K562 (cell line): ENCODE results near the gene TMEM38B. TPM values are rescaled to one million over a fixed set of nuclear protein-coding genes. Genes with fewer than 3 reads are reported as not detected.
A peak's percentile ranks its signal among the peaks of the same experiment; 100 is the strongest.

Experiments
- BCL6 ChIP-seq: fragments of 250-450 bp; sonication (Bioruptor Pico); IDR thresholded peaks from 2 replicates; pipeline ENCODE4 v1.4.0; 2020
- BRD4 ChIP-seq: fragments of 200-600 bp; sonication (generic); IDR thresholded peaks from 2 replicates; pipeline ENCODE4 v1.6.1; 2017; ENCODE audit warnings: inconsistent platforms
- BRD9 ChIP-seq: fragments of 450-650 bp; IDR thresholded peaks from 2 replicates; pipeline ENCODE4 v1.6.1; 2018; ENCODE audit warnings: low read depth; ENCODE audit not compliant: partially characterized antibody
- ETV6 ChIP-seq, 3 experiments: fragments of 150-350 bp in 1 of 3; sonication (generic) in 1 of 3; formaldehyde crosslinking in 1 of 3; IDR thresholded peaks; 2 replicates each; pipeline versions ENCODE4 v1.6.1 to v1.8.0; 2014 to 2022; ENCODE audit warnings: borderline replicate concordance in 2 of 3, low read depth in 2 of 3, antibody characterized with exemption in 1 of 3, low read length in 1 of 3, mild to moderate bottlenecking in 1 of 3, missing genetic modification reagents in 1 of 3
- HDAC2 ChIP-seq: fragments of 450-650 bp; IDR thresholded peaks from 2 replicates; pipeline ENCODE4 v1.6.1; 2016; ENCODE audit warnings: mild to moderate bottlenecking
- HDAC6 ChIP-seq: IDR thresholded peaks from 2 replicates; pipeline ENCODE4 v1.6.1; 2012; ENCODE audit warnings: low read depth, mild to moderate bottlenecking, control low read depth, inconsistent platforms, low read length, moderate library complexity
- IFI16 ChIP-seq: fragments of 250-450 bp; sonication (Bioruptor Pico); IDR thresholded peaks from 2 replicates; pipeline ENCODE4 v2.1.2; 2022; ENCODE audit warnings: mild to moderate bottlenecking, inconsistent platforms
- NCOA6 ChIP-seq: fragments of 450-650 bp; IDR thresholded peaks from 2 replicates; pipeline ENCODE4 v1.6.1; 2017; ENCODE audit warnings: mild to moderate bottlenecking
- RB1 ChIP-seq: fragments of 450-650 bp; IDR thresholded peaks from 2 replicates; pipeline ENCODE4 v1.6.1; 2017; ENCODE audit warnings: low read depth, mild to moderate bottlenecking
- TAF7 ChIP-seq: fragments of 450-650 bp; IDR thresholded peaks from 2 replicates; pipeline ENCODE4 v1.6.1; 2016; ENCODE audit warnings: missing genetic modification characterization, missing compliant biosample characterization
- TARDBP ChIP-seq: fragments of 450-650 bp; IDR thresholded peaks from 2 replicates; pipeline ENCODE4 v1.6.1; 2016
- ZNF146 ChIP-seq: IDR thresholded peaks from one replicate; pipeline ENCODE4 v1.6.1; 2018; ENCODE audit warnings: missing compliant biosample characterization; ENCODE audit not compliant: unreplicated experiment
- ZNF3 ChIP-seq: fragments of 250-450 bp; sonication (Bioruptor Pico); IDR thresholded peaks from 2 replicates; pipeline ENCODE4 v1.5.0; 2021; ENCODE audit warnings: mild to moderate bottlenecking, moderate library complexity
- ZNF586 ChIP-seq: fragments of 450-650 bp; formaldehyde crosslinking; conservative IDR thresholded peaks from 2 replicates; pipeline ENCODE4 v1.4.0; 2020; ENCODE audit warnings: mild to moderate bottlenecking, moderate library complexity
- polyA plus RNA-seq, 8 experiments: library from polyadenylated mRNA; depleted of rRNA in 4 of 8; stranded (reverse) in 5 of 8; unstranded in 3 of 8; fragments of >200 nt; fragmentation: Nextera tagmentation in 2 of 8; fragmentation: Illumina TruSeq in 1 of 8; extraction: Ambion mirVana in 2 of 8; extraction: Trizol in 1 of 8; gene quantifications; 2 replicates each; pipeline versions ENCODE4 v1.2.1 to v1.2.3, GENCODE V29; 2011 to 2014; ENCODE audit warnings: inconsistent platforms in 1 of 8, missing spikeins in 1 of 8
- total RNA-seq, 7 experiments: library from RNA; depleted of rRNA in 6 of 7; stranded (reverse); fragments of >200 nt in 6 of 7; fragmentation: Illumina TruSeq in 2 of 7; extraction: Trizol in 2 of 7; gene quantifications; 2 replicates each; pipeline versions ENCODE4 v1.2.1 to v1.2.3, GENCODE V29; 2011 to 2021; ENCODE audit warnings: low replicate concordance in 1 of 7
- TF ChIP-seq, protein P1 (sequence below): fragments of 250-450 bp; sonication (Bioruptor Pico); IDR thresholded peaks from 2 replicates; pipeline ENCODE4 v1.5.0; 2021; ENCODE audit warnings: mild to moderate bottlenecking, borderline replicate concordance
- TF ChIP-seq, protein P2 (sequence below): fragments of 450-650 bp; formaldehyde crosslinking; IDR thresholded peaks from 2 replicates; pipeline ENCODE4 v1.4.0; 2022; ENCODE audit warnings: missing genetic modification characterization
- TF ChIP-seq, protein P3 (sequence below): fragments of 250-450 bp; sonication (Bioruptor Pico); IDR thresholded peaks from 2 replicates; pipeline ENCODE4 v1.5.0; 2022; ENCODE audit warnings: mild to moderate bottlenecking
- TF ChIP-seq, protein P4 (sequence below): fragments of 450-650 bp; formaldehyde crosslinking; IDR thresholded peaks from 2 replicates; pipeline ENCODE4 v1.4.0; 2022; ENCODE audit warnings: missing genetic modification characterization
- TF ChIP-seq, protein P5 (sequence below): fragments of 450-650 bp; IDR thresholded peaks from 2 replicates; pipeline ENCODE4 v1.6.1; 2016; ENCODE audit warnings: missing biosample characterization, missing genetic modification characterization

Gene TMEM38B
- total and polyA plus RNA-seq, 9 of the 15 experiments (the other 6 are each of a cell fraction or from before 2014, with no cell fraction given) = 26.0 to 57.5 (median 38.5) TPM

GRCh38 chr9:105647595-105648349 lies 46.6 kb upstream of the TMEM38B start (continued):
- TF ChIP-seq, protein P1, sequence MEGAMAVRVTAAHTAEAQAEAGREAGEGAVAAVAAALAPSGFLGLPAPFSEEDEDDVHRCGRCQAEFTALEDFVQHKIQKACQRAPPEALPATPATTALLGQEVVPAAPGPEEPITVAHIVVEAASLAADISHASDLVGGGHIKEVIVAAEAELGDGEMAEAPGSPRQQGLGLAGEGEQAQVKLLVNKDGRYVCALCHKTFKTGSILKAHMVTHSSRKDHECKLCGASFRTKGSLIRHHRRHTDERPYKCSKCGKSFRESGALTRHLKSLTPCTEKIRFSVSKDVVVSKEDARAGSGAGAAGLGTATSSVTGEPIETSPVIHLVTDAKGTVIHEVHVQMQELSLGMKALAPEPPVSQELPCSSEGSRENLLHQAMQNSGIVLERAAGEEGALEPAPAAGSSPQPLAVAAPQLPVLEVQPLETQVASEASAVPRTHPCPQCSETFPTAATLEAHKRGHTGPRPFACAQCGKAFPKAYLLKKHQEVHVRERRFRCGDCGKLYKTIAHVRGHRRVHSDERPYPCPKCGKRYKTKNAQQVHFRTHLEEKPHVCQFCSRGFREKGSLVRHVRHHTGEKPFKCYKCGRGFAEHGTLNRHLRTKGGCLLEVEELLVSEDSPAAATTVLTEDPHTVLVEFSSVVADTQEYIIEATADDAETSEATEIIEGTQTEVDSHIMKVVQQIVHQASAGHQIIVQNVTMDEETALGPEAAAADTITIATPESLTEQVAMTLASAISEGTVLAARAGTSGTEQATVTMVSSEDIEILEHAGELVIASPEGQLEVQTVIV (CRISPR knock-in tag) = no peak
- TF ChIP-seq RB1 (no peak), ZNF586 (CRISPR knock-in tag) (no peak), TARDBP (peak; percentile 79; the same call in 1 of the 2 replicates), ZNF3 (no peak), BRD9 (no peak), ZNF146 (CRISPR knock-in tag) (no peak), ETV6 (IDR thresholded peaks at IDR 0.05; ENCODE audit: borderline replicate concordance in 1 of 2, low read depth in 2 of 2, low read length in 1 of 2) (no peak), ETV6 (CRISPR knock-in tag; IDR thresholded peaks at IDR 0.05; ENCODE audit: borderline replicate concordance) (no peak), HDAC6 (no peak), TAF7 (tag) (no peak), BCL6 (CRISPR knock-in tag) (no peak), BRD4 (no peak), HDAC2 (peak; percentile 95), NCOA6 (no peak), IFI16 (CRISPR knock-in tag) (no peak)
- TF ChIP-seq, protein P2, sequence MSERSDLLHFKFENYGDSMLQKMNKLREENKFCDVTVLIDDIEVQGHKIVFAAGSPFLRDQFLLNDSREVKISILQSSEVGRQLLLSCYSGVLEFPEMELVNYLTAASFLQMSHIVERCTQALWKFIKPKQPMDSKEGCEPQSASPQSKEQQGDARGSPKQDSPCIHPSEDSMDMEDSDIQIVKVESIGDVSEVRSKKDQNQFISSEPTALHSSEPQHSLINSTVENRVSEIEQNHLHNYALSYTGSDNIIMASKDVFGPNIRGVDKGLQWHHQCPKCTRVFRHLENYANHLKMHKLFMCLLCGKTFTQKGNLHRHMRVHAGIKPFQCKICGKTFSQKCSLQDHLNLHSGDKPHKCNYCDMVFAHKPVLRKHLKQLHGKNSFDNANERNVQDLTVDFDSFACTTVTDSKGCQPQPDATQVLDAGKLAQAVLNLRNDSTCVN (CRISPR knock-in tag) = no peak
- TF ChIP-seq, protein P3, sequence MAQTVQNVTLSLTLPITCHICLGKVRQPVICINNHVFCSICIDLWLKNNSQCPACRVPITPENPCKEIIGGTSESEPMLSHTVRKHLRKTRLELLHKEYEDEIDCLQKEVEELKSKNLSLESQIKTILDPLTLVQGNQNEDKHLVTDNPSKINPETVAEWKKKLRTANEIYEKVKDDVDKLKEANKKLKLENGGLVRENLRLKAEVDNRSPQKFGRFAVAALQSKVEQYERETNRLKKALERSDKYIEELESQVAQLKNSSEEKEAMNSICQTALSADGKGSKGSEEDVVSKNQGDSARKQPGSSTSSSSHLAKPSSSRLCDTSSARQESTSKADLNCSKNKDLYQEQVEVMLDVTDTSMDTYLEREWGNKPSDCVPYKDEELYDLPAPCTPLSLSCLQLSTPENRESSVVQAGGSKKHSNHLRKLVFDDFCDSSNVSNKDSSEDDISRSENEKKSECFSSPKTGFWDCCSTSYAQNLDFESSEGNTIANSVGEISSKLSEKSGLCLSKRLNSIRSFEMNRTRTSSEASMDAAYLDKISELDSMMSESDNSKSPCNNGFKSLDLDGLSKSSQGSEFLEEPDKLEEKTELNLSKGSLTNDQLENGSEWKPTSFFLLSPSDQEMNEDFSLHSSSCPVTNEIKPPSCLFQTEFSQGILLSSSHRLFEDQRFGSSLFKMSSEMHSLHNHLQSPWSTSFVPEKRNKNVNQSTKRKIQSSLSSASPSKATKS = no peak
- TF ChIP-seq, protein P4, sequence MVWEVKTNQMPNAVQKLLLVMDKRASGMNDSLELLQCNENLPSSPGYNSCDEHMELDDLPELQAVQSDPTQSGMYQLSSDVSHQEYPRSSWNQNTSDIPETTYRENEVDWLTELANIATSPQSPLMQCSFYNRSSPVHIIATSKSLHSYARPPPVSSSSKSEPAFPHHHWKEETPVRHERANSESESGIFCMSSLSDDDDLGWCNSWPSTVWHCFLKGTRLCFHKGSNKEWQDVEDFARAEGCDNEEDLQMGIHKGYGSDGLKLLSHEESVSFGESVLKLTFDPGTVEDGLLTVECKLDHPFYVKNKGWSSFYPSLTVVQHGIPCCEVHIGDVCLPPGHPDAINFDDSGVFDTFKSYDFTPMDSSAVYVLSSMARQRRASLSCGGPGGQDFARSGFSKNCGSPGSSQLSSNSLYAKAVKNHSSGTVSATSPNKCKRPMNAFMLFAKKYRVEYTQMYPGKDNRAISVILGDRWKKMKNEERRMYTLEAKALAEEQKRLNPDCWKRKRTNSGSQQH (CRISPR knock-in tag) = no peak
- TF ChIP-seq, protein P5, sequence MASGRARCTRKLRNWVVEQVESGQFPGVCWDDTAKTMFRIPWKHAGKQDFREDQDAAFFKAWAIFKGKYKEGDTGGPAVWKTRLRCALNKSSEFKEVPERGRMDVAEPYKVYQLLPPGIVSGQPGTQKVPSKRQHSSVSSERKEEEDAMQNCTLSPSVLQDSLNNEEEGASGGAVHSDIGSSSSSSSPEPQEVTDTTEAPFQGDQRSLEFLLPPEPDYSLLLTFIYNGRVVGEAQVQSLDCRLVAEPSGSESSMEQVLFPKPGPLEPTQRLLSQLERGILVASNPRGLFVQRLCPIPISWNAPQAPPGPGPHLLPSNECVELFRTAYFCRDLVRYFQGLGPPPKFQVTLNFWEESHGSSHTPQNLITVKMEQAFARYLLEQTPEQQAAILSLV = no peak
